SK-N-MC (cell line): ENCODE data around the gene TUBA4A.

Source experiments
- DNase-seq: peaks from one replicate; pipeline ENCODE4 v3.0.0-alpha.2; 2011; ENCODE audit warnings: low read depth, low spot score
- H3K27ac ChIP-seq: fragments of 200-600 bp; sonication (generic); 2 replicates; pipeline ENCODE4 v1.5.1; 2016; ENCODE audit warnings: mixed run types
- H3K36me3 ChIP-seq: fragments of 200-600 bp; sonication (generic); 2 replicates; pipeline ENCODE4 v1.6.1; 2017; ENCODE audit warnings: antibody characterized with exemption, low read length, mixed read lengths; ENCODE audit not compliant: insufficient read depth
- H3K4me3 ChIP-seq: fragments of 200-600 bp; sonication (generic); 2 replicates; pipeline ENCODE4 v1.5.1; 2016
- H3K9ac ChIP-seq: fragments of 200-600 bp; sonication (generic); 2 replicates; pipeline ENCODE4 v1.8.0; 2017; ENCODE audit warnings: mixed run types, mixed read lengths; ENCODE audit not compliant: insufficient read length
- H3K9me3 ChIP-seq: fragments of 200-600 bp; sonication (generic); 2 replicates; pipeline ENCODE4 v1.6.1; 2017; ENCODE audit warnings: low read depth, mild to moderate bottlenecking, antibody characterized with exemption, low read length, moderate library complexity, mixed read lengths
- EZH2 ChIP-seq: fragments of 200-600 bp; sonication (generic); IDR thresholded peaks from one replicate; pipeline ENCODE4 v1.6.1; 2017; ENCODE audit warnings: antibody characterized with exemption
- FOXP2 ChIP-seq: optimal IDR thresholded peaks from 2 replicates; pipeline ENCODE3; 2011; ENCODE audit warnings: mild to moderate bottlenecking, moderate library complexity; ENCODE audit not compliant: insufficient read depth; ENCODE audit errors: extremely low read length, control extremely low read depth
- POLR2AphosphoS5 ChIP-seq: IDR thresholded peaks from 2 replicates; pipeline ENCODE4 v1.6.1; 2012; ENCODE audit warnings: mild to moderate bottlenecking, low read depth, low read length, borderline replicate concordance

The TUBA4A gene

DNA sequence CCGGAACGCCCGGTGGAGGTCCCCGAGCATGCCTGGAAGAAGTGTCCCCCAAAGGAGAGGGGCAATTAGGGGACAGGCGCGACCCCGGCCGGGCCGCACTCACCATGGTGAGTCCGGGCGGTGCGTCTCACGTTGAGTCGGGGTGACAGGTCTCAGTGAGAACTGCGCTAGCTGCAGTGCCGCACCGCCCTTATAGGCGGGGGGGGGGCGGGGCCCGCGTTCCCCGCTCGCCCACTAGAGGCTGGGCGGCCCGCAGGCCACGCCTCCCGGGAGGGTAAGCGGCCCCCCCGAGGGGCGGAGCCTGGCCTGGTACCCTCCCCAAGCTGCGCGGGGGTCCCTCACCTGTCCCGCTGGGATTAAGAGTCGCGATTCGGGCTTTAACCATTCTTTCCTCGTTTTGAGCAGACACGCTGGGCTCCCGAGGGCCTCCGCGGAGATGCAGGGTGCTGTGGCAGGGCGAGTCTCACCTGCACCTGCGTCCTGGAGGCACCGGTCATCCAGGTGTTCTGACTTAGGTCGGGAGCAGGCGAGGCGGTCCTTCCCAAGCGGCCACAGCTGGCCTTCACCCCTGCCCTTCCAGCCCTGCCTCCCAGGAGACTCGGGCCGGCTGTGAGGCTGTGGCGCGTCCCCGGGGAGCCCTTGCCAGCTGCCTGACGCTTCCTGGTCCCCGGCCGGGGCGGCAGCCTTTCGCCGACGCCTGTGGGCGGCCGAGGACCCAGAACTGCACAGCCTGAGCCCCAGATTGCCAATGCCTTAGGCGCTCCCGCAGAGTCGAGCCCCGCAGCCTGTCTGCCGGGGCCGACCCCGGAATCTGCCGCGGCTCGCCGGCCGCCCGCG is at the start of gene TUBA4A:
TUBA4A (minus strand) TSS at position 166 of the 837 bp plus-strand sequence; CDS start at position 106, 60 bp downstream.
- DNase-seq, result no peak
- Histone ChIP-seq H3K36me3 (no peaks in the 10 kb centered on the region; the same call in 1 of the 2 replicates), H3K4me3 (peak within 1 kb of the TSS; percentile 94), H3K9me3 (no peaks in the 10 kb centered on the region), H3K9ac (peak within 1 kb of the TSS; percentile 60), H3K27ac (no peak within 1 kb of the TSS)
- no peak for TF ChIP-seq FOXP2
- peak; percentile 79 for TF ChIP-seq POLR2AphosphoS5
- TF ChIP-seq EZH2, result peak; percentile 65

DNA sequence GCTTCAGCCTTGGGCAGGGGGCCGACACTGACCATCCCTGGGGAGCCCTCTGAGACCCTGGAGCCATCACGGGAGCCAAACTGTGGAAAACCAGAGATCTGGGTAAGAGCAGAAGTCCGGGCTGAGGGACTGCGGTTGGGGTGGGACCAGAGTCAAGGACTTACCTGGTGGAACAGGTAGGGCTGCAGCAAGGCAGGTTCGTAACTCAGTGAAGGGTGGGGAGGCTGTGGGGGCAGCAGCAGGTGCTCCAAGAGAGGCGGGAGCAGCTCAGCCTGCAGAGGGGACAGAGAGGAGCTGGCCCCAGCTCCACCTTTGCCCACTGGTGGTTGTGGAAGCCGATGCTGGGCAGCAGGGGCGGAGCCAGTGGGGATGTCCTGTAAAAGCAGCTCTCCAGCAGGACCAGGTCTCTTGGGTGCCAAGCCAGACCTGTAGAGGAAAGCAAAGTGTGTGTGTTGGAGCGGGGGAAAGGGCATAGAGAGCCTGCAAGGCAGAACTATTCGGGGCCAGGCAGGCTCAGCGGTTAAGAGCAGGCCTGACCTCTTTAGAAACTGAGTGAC is 48.8 kb upstream of the TUBA4A start:
- Histone ChIP-seq H3K9ac (no peak overlapping the region), H3K36me3 (no peaks in the 10 kb centered on the region), H3K9me3 (no peaks in the 10 kb centered on the region), H3K27ac (no peak overlapping the region), H3K4me3 (no peak overlapping the region)
- no peak for DNase-seq
- TF ChIP-seq POLR2AphosphoS5 (no peak), EZH2 (no peak), FOXP2 (no peak)

DNA sequence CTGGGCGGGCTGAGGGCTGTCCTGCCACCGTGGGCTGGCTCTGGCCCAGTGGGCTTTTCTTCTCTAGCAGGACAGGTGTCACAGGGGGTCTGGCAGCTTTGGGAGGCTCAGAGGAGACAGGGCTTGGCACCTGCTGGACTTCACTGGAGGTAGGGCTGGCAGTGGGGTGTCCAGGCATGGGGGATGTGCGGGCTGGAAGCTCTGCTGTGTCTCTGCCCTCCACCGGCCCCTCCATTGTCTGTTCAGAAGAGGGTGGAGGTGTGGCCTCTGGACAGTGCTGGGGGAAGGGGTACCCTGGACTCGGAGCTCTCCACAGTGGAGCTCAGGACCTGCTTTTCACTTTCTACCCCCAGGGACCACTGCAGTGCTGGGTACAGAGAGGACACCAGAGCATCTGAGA is 46.3 kb upstream of the TUBA4A start:
- H3K36me3 ChIP-seq, result no peaks in the 10 kb centered on the region
- H3K4me3 ChIP-seq, result no peak overlapping the region
- no peak overlapping the region for H3K27ac ChIP-seq
- TF ChIP-seq POLR2AphosphoS5, result no peak
- no peak for TF ChIP-seq EZH2
- TF ChIP-seq FOXP2, result no peak
- no peaks in the 10 kb centered on the region for H3K9me3 ChIP-seq
- H3K9ac ChIP-seq, result no peak overlapping the region
- no peak for DNase-seq

DNA sequence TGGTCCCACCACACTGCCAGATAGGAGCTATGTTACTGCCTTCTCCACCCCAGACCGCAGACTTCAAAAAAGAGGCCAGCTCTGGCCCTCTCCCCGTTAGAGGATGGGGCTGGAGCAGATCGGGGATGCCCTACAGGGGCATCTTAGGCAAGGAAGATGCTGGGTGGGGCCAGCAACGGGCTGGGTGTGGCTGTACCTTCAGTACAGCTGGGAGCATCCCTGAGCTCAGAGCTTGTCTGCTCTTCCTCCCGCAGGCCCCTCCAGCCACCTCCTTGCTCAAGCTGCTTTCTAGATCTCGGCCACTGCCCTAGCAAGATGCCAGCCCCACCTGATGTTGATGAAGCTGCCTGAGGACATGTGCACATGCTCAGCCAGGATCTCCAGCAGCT is 45.6 kb upstream of the TUBA4A start:
- no peak for DNase-seq
- Histone ChIP-seq H3K4me3 (no peak overlapping the region), H3K36me3 (no peaks in the 10 kb centered on the region), H3K9me3 (no peaks in the 10 kb centered on the region), H3K9ac (no peak overlapping the region), H3K27ac (no peak overlapping the region)
- no peak for TF ChIP-seq FOXP2
- no peak for TF ChIP-seq EZH2
- TF ChIP-seq POLR2AphosphoS5, result no peak

DNA sequence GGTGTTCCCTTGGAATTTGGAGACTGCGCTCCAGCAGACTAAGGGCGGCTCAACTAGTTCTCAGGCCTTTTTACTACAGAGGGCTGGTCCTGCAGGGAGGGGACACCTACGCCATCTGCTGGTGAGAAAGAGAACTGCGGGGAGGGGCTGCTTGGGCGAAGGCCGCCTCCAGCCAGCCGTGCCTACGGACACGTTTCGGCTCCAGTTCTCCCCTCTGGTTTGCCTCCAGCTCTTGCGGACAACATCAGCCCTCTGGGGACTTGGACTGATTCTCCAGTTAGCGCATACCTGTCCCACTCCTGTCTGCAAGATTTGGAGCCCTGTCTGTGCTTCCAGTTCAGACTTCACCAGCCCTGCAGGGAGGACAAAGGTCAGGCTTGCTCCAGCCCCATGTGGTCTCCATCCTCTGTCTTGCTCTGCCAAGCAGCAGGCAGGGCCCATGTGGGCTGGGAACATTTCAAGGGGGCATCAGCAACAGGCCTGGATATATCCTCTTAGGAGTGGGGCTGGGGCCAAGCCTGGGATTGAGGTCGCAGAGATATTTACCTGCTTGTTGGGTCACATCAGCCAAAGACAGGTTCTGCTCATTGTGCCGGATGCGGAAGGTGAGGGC is 45.1 kb upstream of the TUBA4A start:
- TF ChIP-seq FOXP2 (no peak), POLR2AphosphoS5 (no peak), EZH2 (no peak)
- Histone ChIP-seq H3K9me3 (no peaks in the 10 kb centered on the region), H3K9ac (no peak overlapping the region), H3K4me3 (no peak overlapping the region), H3K36me3 (no peaks in the 10 kb centered on the region), H3K27ac (no peak overlapping the region)
- DNase-seq, result peak; percentile 14

DNA sequence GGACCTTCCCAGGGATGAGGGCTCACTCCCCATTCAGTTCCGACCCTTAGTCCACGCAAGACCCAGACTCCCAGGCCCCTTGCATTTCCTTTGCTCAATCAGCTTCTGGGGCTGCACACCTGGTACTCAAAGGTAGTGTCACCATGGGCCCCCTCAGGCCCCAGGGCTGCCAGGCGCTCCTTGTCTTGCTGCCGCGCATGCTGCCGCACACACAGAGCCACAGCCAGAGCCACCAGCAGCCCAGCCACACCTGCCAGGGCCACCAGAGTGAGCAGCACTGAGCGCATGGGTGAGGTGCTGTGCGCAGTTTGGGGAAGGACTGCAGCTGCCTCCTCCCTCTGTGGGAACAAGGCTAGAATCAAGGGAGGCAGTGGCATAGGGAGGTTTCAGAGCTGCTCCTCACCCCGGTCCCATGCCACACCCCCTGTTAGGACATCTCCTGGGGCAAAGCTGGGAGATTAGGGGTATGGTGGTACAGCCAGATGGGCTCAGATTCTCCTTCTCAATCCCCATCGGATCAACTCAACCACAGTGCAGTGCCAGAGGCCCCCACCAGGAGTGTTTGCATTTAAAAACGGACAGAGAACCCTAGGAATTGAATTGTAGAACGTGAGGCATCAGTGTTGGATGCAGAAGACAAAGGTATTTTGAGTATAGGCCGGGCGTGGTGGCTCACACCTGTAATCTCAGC is 44.2 kb upstream of the TUBA4A start:
- H3K9ac ChIP-seq, result no peak overlapping the region
- H3K9me3 ChIP-seq, result no peaks in the 10 kb centered on the region
- no peaks in the 10 kb centered on the region for H3K36me3 ChIP-seq
- no peak for DNase-seq
- H3K4me3 ChIP-seq, result no peak overlapping the region
- no peak overlapping the region for H3K27ac ChIP-seq
- TF ChIP-seq EZH2 (no peak), FOXP2 (no peak), POLR2AphosphoS5 (no peak)

DNA sequence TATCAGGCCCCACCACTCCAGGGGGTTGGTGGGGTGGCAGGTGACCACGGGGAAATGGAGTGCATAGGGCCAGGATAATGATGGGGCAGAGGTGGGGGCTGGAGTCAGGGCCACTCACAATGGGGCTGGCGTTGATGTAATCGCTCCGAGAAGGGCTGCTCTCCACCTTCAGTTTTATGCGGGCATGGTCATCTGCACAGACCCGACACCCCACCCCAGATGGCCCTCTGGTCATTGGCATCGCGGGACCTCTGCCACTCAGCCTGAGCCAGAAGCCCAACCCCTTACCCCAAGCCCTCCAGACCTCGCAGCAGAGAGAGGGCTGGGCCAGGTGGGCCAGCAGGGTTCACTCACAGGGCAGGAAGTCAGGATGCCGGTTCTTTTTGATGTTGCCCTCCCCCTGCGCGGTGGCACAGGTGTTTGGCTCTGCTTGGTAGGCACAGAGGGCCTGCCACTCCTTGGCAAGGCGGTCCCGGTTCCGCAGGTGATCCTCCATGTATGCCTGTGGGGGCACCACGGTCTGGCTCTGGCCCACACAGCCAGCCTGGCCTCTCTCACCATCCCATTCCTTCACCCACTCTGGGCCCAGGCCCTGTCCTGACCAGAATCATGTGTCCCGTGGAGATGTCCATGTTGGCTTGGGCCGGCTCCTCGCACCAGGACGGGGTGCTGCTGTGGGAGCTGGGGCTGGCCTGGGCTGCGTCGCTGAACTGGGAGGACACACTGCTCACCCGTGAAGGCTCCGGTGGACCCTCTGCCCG is 43.1 kb upstream of the TUBA4A start:
- H3K4me3 ChIP-seq, result no peak overlapping the region
- no peaks in the 10 kb centered on the region for H3K9me3 ChIP-seq
- H3K36me3 ChIP-seq, result no peaks in the 10 kb centered on the region
- no peak for TF ChIP-seq POLR2AphosphoS5
- no peak for TF ChIP-seq FOXP2
- no peak for TF ChIP-seq EZH2
- no peak for DNase-seq
- no peak overlapping the region for H3K9ac ChIP-seq
- no peak overlapping the region for H3K27ac ChIP-seq
